Liver (tissue), 9 donors: ENCODE measurements around the gene EZR. TPM values are rescaled to one million over a fixed set of nuclear protein-coding genes. Genes with fewer than 3 reads are reported as not detected.

Source experiments
- DNase-seq: peaks from one replicate; pipeline ENCODE4 v3.0.0-alpha.2; 2017; ENCODE audit warnings: low spot score
- H3K27ac ChIP-seq, 2 donors: one replicate each; pipeline ENCODE4 v1.7.0; 2013; ENCODE audit warnings: inconsistent platforms in 2 of 2, low read length in 2 of 2, control low read depth in 1 of 2, low read depth in 1 of 2, mild to moderate bottlenecking in 1 of 2
- H3K27me3 ChIP-seq, 4 donors: one replicate each; pipeline versions ENCODE4 v1.6.1 to v1.7.0; 2013; ENCODE audit warnings: low read length in 3 of 4, inconsistent platforms in 1 of 4, mild to moderate bottlenecking in 1 of 4, moderate library complexity in 1 of 4; ENCODE audit not compliant: control insufficient read depth in 4 of 4, insufficient read depth in 4 of 4
- H3K36me3 ChIP-seq, 4 donors: one replicate each; pipeline versions ENCODE4 v1.6.1 to v1.7.0; 2013; ENCODE audit warnings: low read length in 3 of 4, mild to moderate bottlenecking in 3 of 4, low read depth in 1 of 4, moderate library complexity in 1 of 4; ENCODE audit not compliant: control insufficient read depth in 4 of 4, insufficient read depth in 3 of 4
- H3K4me1 ChIP-seq, 4 donors: one replicate each; pipeline versions ENCODE4 v1.6.1 to v1.7.0; 2013; ENCODE audit warnings: low read length in 3 of 4, mild to moderate bottlenecking in 3 of 4, moderate library complexity in 1 of 4; ENCODE audit not compliant: control insufficient read depth in 4 of 4, insufficient read depth in 4 of 4
- H3K4me3 ChIP-seq, 3 donors: one replicate each; pipeline versions ENCODE4 v1.6.1 to v1.7.0; 2013; ENCODE audit warnings: low read length in 3 of 3, control low read depth in 1 of 3, low read depth in 1 of 3, mild to moderate bottlenecking in 1 of 3
- H3K9ac ChIP-seq, 2 donors: one replicate each; pipeline ENCODE4 v1.7.0; 2013; ENCODE audit warnings: low read length in 2 of 2, mild to moderate bottlenecking in 2 of 2, moderate library complexity in 2 of 2, control low read depth in 1 of 2, low read depth in 1 of 2
- H3K9me3 ChIP-seq, 4 donors: one replicate each; pipeline versions ENCODE4 v1.6.1 to v1.7.0; 2013; ENCODE audit warnings: low read length in 3 of 4; ENCODE audit not compliant: control insufficient read depth in 4 of 4
- EGR1 ChIP-seq, 2 donors: IDR thresholded peaks; 2 replicates each; pipeline ENCODE4 v1.6.1; 2016 to 2018; ENCODE audit warnings: antibody characterized with exemption in 2 of 2, low read depth in 2 of 2
- FOXA1 ChIP-seq: IDR thresholded peaks from 2 replicates; pipeline ENCODE4 v1.6.1; 2016; ENCODE audit warnings: antibody characterized with exemption
- FOXA2 ChIP-seq: IDR thresholded peaks from 2 replicates; pipeline ENCODE4 v1.6.1; 2016; ENCODE audit warnings: antibody characterized with exemption
- GABPA ChIP-seq, 2 donors: IDR thresholded peaks in 1 of 2; conservative IDR thresholded peaks in 1 of 2; 2 replicates each; pipeline ENCODE4 v1.6.1; 2016; ENCODE audit warnings: antibody characterized with exemption in 2 of 2, mild to moderate bottlenecking in 1 of 2, moderate library complexity in 1 of 2
- HNF4A ChIP-seq, 2 donors: conservative IDR thresholded peaks; 2 replicates each; pipeline ENCODE4 v1.6.1; 2016; ENCODE audit warnings: antibody characterized with exemption in 2 of 2, mild to moderate bottlenecking in 2 of 2
- HNF4G ChIP-seq: IDR thresholded peaks from 2 replicates; pipeline ENCODE4 v1.6.1; 2016; ENCODE audit warnings: antibody characterized with exemption
- JUND ChIP-seq, 2 donors: IDR thresholded peaks; 2 replicates each; pipeline ENCODE4 v1.6.1; 2016; ENCODE audit warnings: antibody characterized with exemption in 2 of 2
- NR2F2 ChIP-seq: IDR thresholded peaks from 2 replicates; pipeline ENCODE4 v1.6.1; 2016; ENCODE audit warnings: antibody characterized with exemption
- RAD21 ChIP-seq, 2 donors: IDR thresholded peaks; 2 replicates each; pipeline ENCODE4 v1.6.1; 2016; ENCODE audit warnings: antibody characterized with exemption in 2 of 2, mild to moderate bottlenecking in 2 of 2
- RXRA ChIP-seq, 2 donors: IDR thresholded peaks; 2 replicates each; pipeline ENCODE4 v1.6.1; 2017 to 2018; ENCODE audit warnings: antibody characterized with exemption in 2 of 2, mild to moderate bottlenecking in 1 of 2
- SP1 ChIP-seq: IDR thresholded peaks from 2 replicates; pipeline ENCODE4 v1.6.1; 2018; ENCODE audit warnings: antibody characterized with exemption, mild to moderate bottlenecking
- TAF1 ChIP-seq: conservative IDR thresholded peaks from 2 replicates; pipeline ENCODE4 v1.6.1; 2016; ENCODE audit warnings: antibody characterized with exemption, mild to moderate bottlenecking
- YY1 ChIP-seq: IDR thresholded peaks from 2 replicates; pipeline ENCODE4 v1.6.1; 2016; ENCODE audit warnings: antibody characterized with exemption, mild to moderate bottlenecking
- WGBS: extraction: QIAGEN DNeasy Blood & Tissue Kit; methylation state at CpG from one replicate; pipeline ENCODE4 v1.1.7; 2013; 5-methylcytosine and 5-hydroxymethylcytosine counted together
- polyA plus RNA-seq, 2 donors: library from polyadenylated mRNA; stranded (reverse) in 1 of 2; unstranded in 1 of 2; fragments of 200-250 nt in 1 of 2; fragments of >200 nt in 1 of 2; fragmentation: Nextera tagmentation in 1 of 2; extraction: Ambion mirVana in 1 of 2; gene quantifications; one replicate each; pipeline versions ENCODE4 v1.2.1 to v1.2.3, GENCODE V29; 2013 to 2015
- total RNA-seq, 2 donors: library from RNA; depleted of rRNA; stranded (reverse); fragments of >200 nt; gene quantifications; one replicate each; pipeline ENCODE4 v1.2.3, GENCODE V29; 2014
- TF ChIP-seq, protein P1 (sequence below): IDR thresholded peaks from 2 replicates; pipeline ENCODE4 v1.6.1; 2016; ENCODE audit warnings: antibody characterized with exemption
- TF ChIP-seq, protein P2 (sequence below): fragments of 150-350 bp; IDR thresholded peaks from 2 replicates; pipeline ENCODE4 v1.5.1; 2017; ENCODE audit warnings: improper control_type of control experiment, low read depth, low read length; ENCODE audit not compliant: missing input control
- TF ChIP-seq, protein P3 (sequence below): IDR thresholded peaks from 2 replicates; pipeline ENCODE4 v1.6.1; 2016; ENCODE audit warnings: antibody characterized with exemption
- TF ChIP-seq, protein P4 (sequence below): IDR thresholded peaks from 2 replicates; pipeline ENCODE4 v1.6.1; 2016; ENCODE audit warnings: antibody characterized with exemption
- TF ChIP-seq, protein P5 (sequence below): IDR thresholded peaks from 2 replicates; pipeline ENCODE4 v1.6.1; 2016; ENCODE audit warnings: antibody characterized with exemption, mild to moderate bottlenecking
- donor health status: healthy.
- donor health status: healthy.
- donor health status: healthy.
- donor health status: healthy.
- donor health status: healthy.

Gene EZR
- total and polyA plus RNA-seq, 4 donors: 22.0 to 35.4 (median 25.4) TPM

GRCh38 chr6:158804207-158804606 is 15.0 kb downstream of the EZR start:
- no peak for DNase-seq
- H3K36me3 ChIP-seq: no peaks in the 10 kb centered on the region
- peaks cover 2 to 31% (median 22%) of the 10 kb centered on the region in 4 donors for H3K4me1 ChIP-seq
- H3K9ac ChIP-seq: peak overlapping the region in 1 of 2 donors; percentile 43
- no peaks in the 10 kb centered on the region for H3K9me3 ChIP-seq
- H3K27ac ChIP-seq: peak overlapping the region; percentile 7 to 14
- H3K4me3 ChIP-seq: no peak overlapping the region
- no peaks in the 10 kb centered on the region for H3K27me3 ChIP-seq
- TF ChIP-seq, protein P1, sequence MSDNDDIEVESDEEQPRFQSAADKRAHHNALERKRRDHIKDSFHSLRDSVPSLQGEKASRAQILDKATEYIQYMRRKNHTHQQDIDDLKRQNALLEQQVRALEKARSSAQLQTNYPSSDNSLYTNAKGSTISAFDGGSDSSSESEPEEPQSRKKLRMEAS: no peak
- TF ChIP-seq YY1: no peak
- TF ChIP-seq JUND (IDR thresholded peaks at IDR 0.05): no peak
- TF ChIP-seq, protein P2, sequence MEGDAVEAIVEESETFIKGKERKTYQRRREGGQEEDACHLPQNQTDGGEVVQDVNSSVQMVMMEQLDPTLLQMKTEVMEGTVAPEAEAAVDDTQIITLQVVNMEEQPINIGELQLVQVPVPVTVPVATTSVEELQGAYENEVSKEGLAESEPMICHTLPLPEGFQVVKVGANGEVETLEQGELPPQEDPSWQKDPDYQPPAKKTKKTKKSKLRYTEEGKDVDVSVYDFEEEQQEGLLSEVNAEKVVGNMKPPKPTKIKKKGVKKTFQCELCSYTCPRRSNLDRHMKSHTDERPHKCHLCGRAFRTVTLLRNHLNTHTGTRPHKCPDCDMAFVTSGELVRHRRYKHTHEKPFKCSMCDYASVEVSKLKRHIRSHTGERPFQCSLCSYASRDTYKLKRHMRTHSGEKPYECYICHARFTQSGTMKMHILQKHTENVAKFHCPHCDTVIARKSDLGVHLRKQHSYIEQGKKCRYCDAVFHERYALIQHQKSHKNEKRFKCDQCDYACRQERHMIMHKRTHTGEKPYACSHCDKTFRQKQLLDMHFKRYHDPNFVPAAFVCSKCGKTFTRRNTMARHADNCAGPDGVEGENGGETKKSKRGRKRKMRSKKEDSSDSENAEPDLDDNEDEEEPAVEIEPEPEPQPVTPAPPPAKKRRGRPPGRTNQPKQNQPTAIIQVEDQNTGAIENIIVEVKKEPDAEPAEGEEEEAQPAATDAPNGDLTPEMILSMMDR: no peak
- no peak for TF ChIP-seq RAD21 (IDR thresholded peaks at IDR 0.05)
- TF ChIP-seq EGR1 (IDR thresholded peaks at IDR 0.05; ENCODE audit: low read depth in 2 of 2): no peak
- TF ChIP-seq, protein P3, sequence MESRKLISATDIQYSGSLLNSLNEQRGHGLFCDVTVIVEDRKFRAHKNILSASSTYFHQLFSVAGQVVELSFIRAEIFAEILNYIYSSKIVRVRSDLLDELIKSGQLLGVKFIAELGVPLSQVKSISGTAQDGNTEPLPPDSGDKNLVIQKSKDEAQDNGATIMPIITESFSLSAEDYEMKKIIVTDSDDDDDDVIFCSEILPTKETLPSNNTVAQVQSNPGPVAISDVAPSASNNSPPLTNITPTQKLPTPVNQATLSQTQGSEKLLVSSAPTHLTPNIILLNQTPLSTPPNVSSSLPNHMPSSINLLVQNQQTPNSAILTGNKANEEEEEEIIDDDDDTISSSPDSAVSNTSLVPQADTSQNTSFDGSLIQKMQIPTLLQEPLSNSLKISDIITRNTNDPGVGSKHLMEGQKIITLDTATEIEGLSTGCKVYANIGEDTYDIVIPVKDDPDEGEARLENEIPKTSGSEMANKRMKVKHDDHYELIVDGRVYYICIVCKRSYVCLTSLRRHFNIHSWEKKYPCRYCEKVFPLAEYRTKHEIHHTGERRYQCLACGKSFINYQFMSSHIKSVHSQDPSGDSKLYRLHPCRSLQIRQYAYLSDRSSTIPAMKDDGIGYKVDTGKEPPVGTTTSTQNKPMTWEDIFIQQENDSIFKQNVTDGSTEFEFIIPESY: no peak
- TF ChIP-seq, protein P4, sequence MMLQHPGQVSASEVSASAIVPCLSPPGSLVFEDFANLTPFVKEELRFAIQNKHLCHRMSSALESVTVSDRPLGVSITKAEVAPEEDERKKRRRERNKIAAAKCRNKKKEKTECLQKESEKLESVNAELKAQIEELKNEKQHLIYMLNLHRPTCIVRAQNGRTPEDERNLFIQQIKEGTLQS: no peak
- no peak for TF ChIP-seq SP1
- TF ChIP-seq GABPA (IDR thresholded peaks at IDR 0.05 in 1 of 2, conservative IDR thresholded peaks at IDR 0.05 in 1 of 2): no peak
- no peak for TF ChIP-seq RXRA (IDR thresholded peaks at IDR 0.05)
- TF ChIP-seq, protein P5, sequence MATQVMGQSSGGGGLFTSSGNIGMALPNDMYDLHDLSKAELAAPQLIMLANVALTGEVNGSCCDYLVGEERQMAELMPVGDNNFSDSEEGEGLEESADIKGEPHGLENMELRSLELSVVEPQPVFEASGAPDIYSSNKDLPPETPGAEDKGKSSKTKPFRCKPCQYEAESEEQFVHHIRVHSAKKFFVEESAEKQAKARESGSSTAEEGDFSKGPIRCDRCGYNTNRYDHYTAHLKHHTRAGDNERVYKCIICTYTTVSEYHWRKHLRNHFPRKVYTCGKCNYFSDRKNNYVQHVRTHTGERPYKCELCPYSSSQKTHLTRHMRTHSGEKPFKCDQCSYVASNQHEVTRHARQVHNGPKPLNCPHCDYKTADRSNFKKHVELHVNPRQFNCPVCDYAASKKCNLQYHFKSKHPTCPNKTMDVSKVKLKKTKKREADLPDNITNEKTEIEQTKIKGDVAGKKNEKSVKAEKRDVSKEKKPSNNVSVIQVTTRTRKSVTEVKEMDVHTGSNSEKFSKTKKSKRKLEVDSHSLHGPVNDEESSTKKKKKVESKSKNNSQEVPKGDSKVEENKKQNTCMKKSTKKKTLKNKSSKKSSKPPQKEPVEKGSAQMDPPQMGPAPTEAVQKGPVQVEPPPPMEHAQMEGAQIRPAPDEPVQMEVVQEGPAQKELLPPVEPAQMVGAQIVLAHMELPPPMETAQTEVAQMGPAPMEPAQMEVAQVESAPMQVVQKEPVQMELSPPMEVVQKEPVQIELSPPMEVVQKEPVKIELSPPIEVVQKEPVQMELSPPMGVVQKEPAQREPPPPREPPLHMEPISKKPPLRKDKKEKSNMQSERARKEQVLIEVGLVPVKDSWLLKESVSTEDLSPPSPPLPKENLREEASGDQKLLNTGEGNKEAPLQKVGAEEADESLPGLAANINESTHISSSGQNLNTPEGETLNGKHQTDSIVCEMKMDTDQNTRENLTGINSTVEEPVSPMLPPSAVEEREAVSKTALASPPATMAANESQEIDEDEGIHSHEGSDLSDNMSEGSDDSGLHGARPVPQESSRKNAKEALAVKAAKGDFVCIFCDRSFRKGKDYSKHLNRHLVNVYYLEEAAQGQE: no peak

- 62% methylated on average over 5 of the region's 5 CpGs for WGBS
- peak overlapping the region; percentile 7 to 14 for H3K27ac ChIP-seq
- H3K27me3 ChIP-seq: no peaks in the 10 kb centered on the region
- no peak overlapping the region for H3K4me3 ChIP-seq
- DNase-seq: no peak
- no peaks in the 10 kb centered on the region for H3K36me3 ChIP-seq
- no peaks in the 10 kb centered on the region for H3K9me3 ChIP-seq
- H3K4me1 ChIP-seq: peaks cover 7 to 36% (median 21%) of the 10 kb centered on the region in 4 donors
- peak overlapping the region in 1 of 2 donors; percentile 42 for H3K9ac ChIP-seq
- TF ChIP-seq FOXA1 (no peak), HNF4A (conservative IDR thresholded peaks at IDR 0.05) (no peak), SP1 (no peak), YY1 (no peak), JUND (IDR thresholded peaks at IDR 0.05) (no peak), TAF1 (no peak), HNF4G (no peak), RAD21 (IDR thresholded peaks at IDR 0.05) (no peak), FOXA2 (no peak), RXRA (IDR thresholded peaks at IDR 0.05) (no peak), NR2F2 (no peak), EGR1 (IDR thresholded peaks at IDR 0.05; ENCODE audit: low read depth in 2 of 2) (no peak)
- TF ChIP-seq, protein P1: no peak
- TF ChIP-seq, protein P2: no peak
- TF ChIP-seq, protein P4: no peak
- TF ChIP-seq, protein P3: no peak
Measured at GRCh38 chr6:158803733-158804143, 15.4 kb downstream of the EZR start.
